Activated naive CD4-positive, alpha-beta T cell treated with anti-CD3 and anti-CD28 coated beads, Interleukin-2, amount 50 U/mL, for 16 hours (primary cell): ENCODE measurements around the gene PI4KA.

Source experiments
- DNase-seq: peaks from one replicate; pipeline ENCODE4 v3.0.0-alpha.2; 2020

Gene PI4KA

GRCh38 chr22:20792221-20792965 lies 66.2 kb downstream of the PI4KA start:
- no peak for DNase-seq

GRCh38 chr22:20788627-20789344 lies 69.8 kb downstream of the PI4KA start:
- DNase-seq: no peak

- DNase-seq: no peak
Measured at GRCh38 chr22:20787746-20788626, 70.6 kb downstream of the PI4KA start.

GRCh38 chr22:20787223-20787622 lies 71.4 kb downstream of the PI4KA start:
- no peak for DNase-seq

- no peak for DNase-seq
Measured at GRCh38 chr22:20786536-20786979, 72.1 kb downstream of the PI4KA start.

GRCh38 chr22:20786048-20786447 lies 72.6 kb downstream of the PI4KA start:
- DNase-seq: no peak

- DNase-seq: no peak
Measured at GRCh38 chr22:20785415-20785814, 73.2 kb downstream of the PI4KA start.

- DNase-seq: peak; percentile 44
Measured at GRCh38 chr22:20783844-20784723, 74.5 kb downstream of the PI4KA start.

GRCh38 chr22:20783300-20783673 lies 75.3 kb downstream of the PI4KA start:
- DNase-seq: no peak

- DNase-seq: no peak
Measured at GRCh38 chr22:20782596-20783299, 75.9 kb downstream of the PI4KA start.

- no peak for DNase-seq
Measured at GRCh38 chr22:20782083-20782482, 76.5 kb downstream of the PI4KA start.

- DNase-seq: no peak
Measured at GRCh38 chr22:20781272-20781990, 77.2 kb downstream of the PI4KA start.

- no peak for DNase-seq
Measured at GRCh38 chr22:20779818-20780158, 78.8 kb downstream of the PI4KA start.

- DNase-seq: no peak
Measured at GRCh38 chr22:20779014-20779817, 79.4 kb downstream of the PI4KA start.

GRCh38 chr22:20777420-20778177 lies 81.0 kb downstream of the PI4KA start:
- DNase-seq: no peak

- DNase-seq: no peak
Measured at GRCh38 chr22:20776624-20777405, 81.8 kb downstream of the PI4KA start.

- DNase-seq: no peak
Measured at GRCh38 chr22:20775342-20775895, 83.2 kb downstream of the PI4KA start.

GRCh38 chr22:20774882-20775281 lies 83.7 kb downstream of the PI4KA start:
- DNase-seq: no peak
